Cortex of kidney (tissue), 1 donor: Measurements from ENCODE around the gene ALDH3B1.

Experiments used
- DNase-seq: peaks from one replicate; lab custom pipeline; 2025; lab: John Stamatoyannopoulos, UW

The ALDH3B1 gene

GRCh38 chr11:68071281-68072048, 61.3 kb downstream of the ALDH3B1 start:
- DNase-seq, result no peak

- no peak for DNase-seq
These were observed 64.6 kb downstream of the ALDH3B1 start for GRCh38 chr11:68074584-68075352.

GRCh38 chr11:68076371-68077042, 66.4 kb downstream of the ALDH3B1 start:
- DNase-seq, result no peak

GRCh38 chr11:68077617-68078582, 67.8 kb downstream of the ALDH3B1 start:
- no peak for DNase-seq
